Measurements from ENCODE around the gene TCP11.
A peak's percentile ranks its signal among the peaks of the same experiment; 100 is the strongest.

TCP11 gene

DNA sequence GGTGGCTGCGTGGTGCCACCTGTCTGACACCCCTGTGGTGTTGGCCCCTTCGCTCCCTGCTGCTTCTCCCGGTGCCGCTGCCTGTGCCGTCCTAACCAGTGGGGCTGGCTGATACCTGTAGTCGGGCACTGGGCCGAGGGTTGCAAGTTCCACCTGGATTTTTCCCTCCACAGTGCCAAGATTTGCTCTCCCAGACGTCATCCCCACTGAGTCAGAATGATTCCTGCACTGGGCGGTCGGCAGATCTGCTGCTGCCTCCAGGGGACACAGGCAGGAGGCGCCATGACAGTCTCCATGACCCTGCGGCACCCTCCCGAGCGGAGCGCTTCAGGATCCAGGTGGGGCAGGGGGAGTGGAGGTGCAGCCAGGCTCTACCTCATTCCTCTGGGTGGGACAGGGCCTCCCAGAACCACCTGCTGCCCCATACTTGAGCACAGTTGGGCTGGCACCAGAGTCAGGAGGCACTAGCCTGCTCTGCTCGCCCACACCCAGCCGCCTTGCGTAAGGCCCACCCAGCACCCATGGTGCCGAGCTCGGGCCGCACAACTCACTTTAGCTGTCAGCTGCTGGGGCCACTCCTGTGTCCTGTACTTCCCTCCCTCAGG lies 60.2 kb downstream of the TCP11 start:
- no peak for DNase-seq (ENCODE audit: low read depth, low spot score)
- H3K4me3 ChIP-seq (ENCODE audit: low read depth, low read length) = no peak overlapping the region
- TF ChIP-seq, protein P1, sequence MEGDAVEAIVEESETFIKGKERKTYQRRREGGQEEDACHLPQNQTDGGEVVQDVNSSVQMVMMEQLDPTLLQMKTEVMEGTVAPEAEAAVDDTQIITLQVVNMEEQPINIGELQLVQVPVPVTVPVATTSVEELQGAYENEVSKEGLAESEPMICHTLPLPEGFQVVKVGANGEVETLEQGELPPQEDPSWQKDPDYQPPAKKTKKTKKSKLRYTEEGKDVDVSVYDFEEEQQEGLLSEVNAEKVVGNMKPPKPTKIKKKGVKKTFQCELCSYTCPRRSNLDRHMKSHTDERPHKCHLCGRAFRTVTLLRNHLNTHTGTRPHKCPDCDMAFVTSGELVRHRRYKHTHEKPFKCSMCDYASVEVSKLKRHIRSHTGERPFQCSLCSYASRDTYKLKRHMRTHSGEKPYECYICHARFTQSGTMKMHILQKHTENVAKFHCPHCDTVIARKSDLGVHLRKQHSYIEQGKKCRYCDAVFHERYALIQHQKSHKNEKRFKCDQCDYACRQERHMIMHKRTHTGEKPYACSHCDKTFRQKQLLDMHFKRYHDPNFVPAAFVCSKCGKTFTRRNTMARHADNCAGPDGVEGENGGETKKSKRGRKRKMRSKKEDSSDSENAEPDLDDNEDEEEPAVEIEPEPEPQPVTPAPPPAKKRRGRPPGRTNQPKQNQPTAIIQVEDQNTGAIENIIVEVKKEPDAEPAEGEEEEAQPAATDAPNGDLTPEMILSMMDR (IDR thresholded peaks at IDR 0.05; ENCODE audit: low read depth, low read length) = peak; percentile 6
- in situ Hi-C loops (cut with HindIII; ENCODE audit: low sequenced_read_pairs) = no loop called here

GRCh38 chr6:35080016-35080680 lies 61.0 kb downstream of the TCP11 start:
- TF ChIP-seq, protein P1 (IDR thresholded peaks at IDR 0.05; ENCODE audit: low read depth, low read length) = no peak
- DNase-seq (ENCODE audit: low read depth, low spot score) = no peak
- in situ Hi-C loops (cut with HindIII; ENCODE audit: low sequenced_read_pairs) = no loop called here
- H3K4me3 ChIP-seq (ENCODE audit: low read depth, low read length) = no peak overlapping the region

DNA sequence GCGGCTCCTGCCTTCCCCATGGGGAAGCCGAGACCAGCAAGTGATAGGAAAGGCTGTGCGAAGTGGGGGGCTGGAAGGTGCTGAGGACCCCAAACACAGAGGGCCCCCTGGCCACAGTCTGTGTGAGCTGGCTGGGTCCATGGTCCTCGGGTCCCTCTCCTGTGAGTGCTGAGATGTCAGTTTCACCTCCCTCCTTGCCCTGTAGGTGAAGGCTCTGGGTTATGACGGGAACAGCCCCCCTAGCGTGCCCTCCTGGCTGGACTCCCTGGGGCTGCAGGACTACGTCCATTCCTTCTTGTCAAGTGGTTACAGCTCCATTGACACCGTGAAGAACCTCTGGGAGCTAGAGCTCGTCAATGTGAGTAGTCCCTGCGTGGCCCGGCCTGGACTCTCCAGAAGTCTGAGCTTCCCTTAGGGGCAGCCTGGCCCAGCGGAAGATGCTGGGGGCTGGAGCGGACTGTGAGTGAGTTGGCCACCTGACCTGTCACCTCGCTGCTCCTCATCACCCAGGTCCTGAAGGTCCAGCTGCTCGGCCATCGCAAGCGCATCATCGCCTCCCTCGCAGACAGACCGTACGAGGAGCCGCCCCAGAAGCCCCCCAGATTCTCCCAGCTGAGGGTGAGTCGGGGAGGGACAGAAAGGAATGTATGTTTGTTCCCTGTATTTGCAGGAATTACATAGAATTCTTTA lies 61.7 kb downstream of the TCP11 start:
- no peak overlapping the region for H3K4me3 ChIP-seq (ENCODE audit: low read depth, low read length)
- in situ Hi-C loops (cut with HindIII; ENCODE audit: low sequenced_read_pairs) = no loop called here
- TF ChIP-seq, protein P1 (IDR thresholded peaks at IDR 0.05; ENCODE audit: low read depth, low read length) = no peak
- DNase-seq (ENCODE audit: low read depth, low spot score) = no peak

DNA sequence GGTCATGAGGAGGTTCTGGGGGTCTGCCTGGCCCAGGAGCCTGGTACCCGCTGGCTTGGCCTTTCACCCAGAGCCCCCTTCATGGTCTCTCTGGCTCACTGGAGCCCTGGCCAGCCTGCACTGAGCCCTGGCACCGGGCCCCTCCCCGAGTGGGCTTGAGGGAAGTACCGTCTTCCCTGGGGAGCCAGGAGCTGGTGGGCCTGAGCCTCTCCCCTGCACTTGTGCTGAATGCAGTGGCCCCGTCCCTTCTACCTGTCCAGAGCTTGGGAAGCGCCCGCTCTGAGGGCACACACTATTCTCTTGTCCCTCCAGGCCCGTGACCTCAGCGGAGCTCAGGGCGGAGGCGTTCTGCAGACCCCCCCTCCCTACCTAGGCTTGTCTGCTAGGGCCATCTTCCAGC lies 62.2 kb downstream of the TCP11 start:
- no peak overlapping the region for H3K4me3 ChIP-seq (ENCODE audit: low read depth, low read length)
- DNase-seq (ENCODE audit: low read depth, low spot score) = no peak
- in situ Hi-C loops (cut with HindIII; ENCODE audit: low sequenced_read_pairs) = no loop called here
- TF ChIP-seq, protein P1 (IDR thresholded peaks at IDR 0.05; ENCODE audit: low read depth, low read length) = no peak

- in situ Hi-C loops (cut with HindIII; ENCODE audit: low sequenced_read_pairs) = no loop called here
- no peak for DNase-seq (ENCODE audit: low read depth, low spot score)
- TF ChIP-seq, protein P1 (IDR thresholded peaks at IDR 0.05; ENCODE audit: low read depth, low read length) = no peak
- no peak overlapping the region for H3K4me3 ChIP-seq (ENCODE audit: low read depth, low read length)
Measured at GRCh38 chr6:35078226-35078850, 62.8 kb downstream of the TCP11 start.

- no peak for DNase-seq (ENCODE audit: low read depth, low spot score)
- in situ Hi-C loops (cut with HindIII; ENCODE audit: low sequenced_read_pairs) = no loop called here
- TF ChIP-seq, protein P1 (IDR thresholded peaks at IDR 0.05; ENCODE audit: low read depth, low read length) = no peak
- no peak overlapping the region for H3K4me3 ChIP-seq (ENCODE audit: low read depth, low read length)
Measured at GRCh38 chr6:35077713-35078105, 63.4 kb downstream of the TCP11 start.

All from astrocyte of the spinal cord (primary cell).